Hepatocyte (in vitro differentiated cells): ENCODE results near the gene PI16. TPM values are rescaled to one million over a fixed set of nuclear protein-coding genes. Genes with fewer than 3 reads are reported as not detected.

ENCODE experiments used
- DNase-seq: peaks from one replicate; pipeline ENCODE4 v3.0.0-alpha.2; 2016; ENCODE audit warnings: low spot score
- H2AFZ ChIP-seq: fragments of 200-600 bp; sonication (generic); 2 replicates; pipeline ENCODE4 v1.6.0; 2016; ENCODE audit warnings: antibody characterized with exemption, mild to moderate bottlenecking
- H3K27ac ChIP-seq: fragments of 200-600 bp; sonication (generic); 2 replicates; pipeline ENCODE4 v1.5.1; 2016; ENCODE audit warnings: mild to moderate bottlenecking
- H3K27me3 ChIP-seq: fragments of 200-600 bp; sonication (generic); 2 replicates; pipeline ENCODE4 v1.6.1; 2016
- H3K36me3 ChIP-seq: fragments of 200-600 bp; sonication (generic); replicated peaks from 2 replicates; pipeline ENCODE4 v1.5.1; 2016; ENCODE audit warnings: low read depth; ENCODE audit not compliant: insufficient read depth
- H3K4me1 ChIP-seq: fragments of 200-600 bp; sonication (generic); 2 replicates; pipeline ENCODE4 v1.5.1; 2016; ENCODE audit warnings: mild to moderate bottlenecking, moderate library complexity; ENCODE audit not compliant: insufficient read depth
- H3K4me2 ChIP-seq: fragments of 200-600 bp; sonication (generic); 2 replicates; pipeline ENCODE4 v1.6.0; 2016
- H3K4me3 ChIP-seq: fragments of 200-600 bp; sonication (generic); 2 replicates; pipeline ENCODE4 v1.5.1; 2016; ENCODE audit warnings: mild to moderate bottlenecking
- H3K79me2 ChIP-seq: fragments of 200-600 bp; sonication (generic); 2 replicates; pipeline ENCODE4 v1.6.0; 2017; ENCODE audit warnings: mild to moderate bottlenecking
- H3K9me2 ChIP-seq: fragments of 200-600 bp; sonication (generic); replicated peaks from 2 replicates; pipeline ENCODE4 v1.6.0; 2017; ENCODE audit warnings: mild to moderate bottlenecking; ENCODE audit not compliant: insufficient read depth
- H3K9me3 ChIP-seq: fragments of 200-600 bp; sonication (generic); 2 replicates; pipeline ENCODE4 v1.5.1; 2016; ENCODE audit warnings: low read depth, mild to moderate bottlenecking
- H4K20me1 ChIP-seq: fragments of 200-600 bp; sonication (generic); 2 replicates; pipeline ENCODE4 v1.6.0; 2016; ENCODE audit warnings: mild to moderate bottlenecking; ENCODE audit not compliant: insufficient read depth, poor library complexity, severe bottlenecking
- CTCF ChIP-seq: fragments of 200-600 bp; sonication (generic); IDR thresholded peaks from 2 replicates; pipeline ENCODE4 v1.5.1; 2016; ENCODE audit warnings: antibody characterized with exemption, mild to moderate bottlenecking; ENCODE audit not compliant: poor library complexity
- EZH2 ChIP-seq: fragments of 200-600 bp; sonication (generic); IDR thresholded peaks from 2 replicates; pipeline ENCODE4 v1.6.1; 2016; ENCODE audit warnings: antibody characterized with exemption, mild to moderate bottlenecking, borderline replicate concordance
- EZH2phosphoT487 ChIP-seq: fragments of 200-600 bp; sonication (generic); IDR thresholded peaks from one replicate; pipeline ENCODE4 v1.6.1; 2018; ENCODE audit warnings: antibody characterized with exemption, mild to moderate bottlenecking, low read depth, moderate library complexity; ENCODE audit not compliant: unreplicated experiment, severe bottlenecking
- WGBS: methylation state at CpG from one replicate; pipeline ENCODE4 v1.1.6; 2016; ENCODE audit warnings: low lambda C conversion rate; ENCODE audit errors: missing lambda C conversion rate; 5-methylcytosine and 5-hydroxymethylcytosine counted together
- polyA plus RNA-seq: library from polyadenylated mRNA; unstranded; fragments of >200 nt; fragmentation: Nextera tagmentation; extraction: Ambion mirVana; gene quantifications from 2 replicates; pipeline ENCODE4 v1.2.1, GENCODE V29; 2016
- total RNA-seq: library from RNA; depleted of rRNA; stranded (reverse); fragments of >200 nt; gene quantifications from 2 replicates; pipeline ENCODE4 v1.2.3, GENCODE V29; 2014

Gene PI16
- total and polyA plus RNA-seq, 2 experiments from 2014 or later, result not detected

- Histone ChIP-seq H3K9me3 (no peaks in the 10 kb centered on the region), H3K4me3 (no peak overlapping the region), H3K4me1 (no peaks in the 10 kb centered on the region), H3K36me3 (no peaks in the 10 kb centered on the region), H2AFZ (no peak overlapping the region), H4K20me1 (no peaks in the 10 kb centered on the region), H3K79me2 (no peaks in the 10 kb centered on the region), H3K4me2 (no peak overlapping the region), H3K27ac (no peak overlapping the region), H3K9me2 (no peaks in the 10 kb centered on the region), H3K27me3 (no peaks in the 10 kb centered on the region)
- WGBS, result 92% methylated on average over 13 of the region's 13 CpGs
- TF ChIP-seq EZH2 (no peak), CTCF (no peak), EZH2phosphoT487 (no peak)
- no peak for DNase-seq
Observed at GRCh38 chr6:37005827-37006567, 51.5 kb downstream of the PI16 start.

GRCh38 chr6:37006793-37007339 is 52.3 kb downstream of the PI16 start:
- H3K27ac ChIP-seq, result no peak overlapping the region
- no peaks in the 10 kb centered on the region for H3K9me3 ChIP-seq
- H3K9me2 ChIP-seq, result no peaks in the 10 kb centered on the region
- no peaks in the 10 kb centered on the region for H3K4me1 ChIP-seq
- H3K36me3 ChIP-seq, result no peaks in the 10 kb centered on the region
- H3K27me3 ChIP-seq, result no peaks in the 10 kb centered on the region
- H3K79me2 ChIP-seq, result no peaks in the 10 kb centered on the region
- no peak overlapping the region for H3K4me3 ChIP-seq
- DNase-seq, result no peak
- H2AFZ ChIP-seq, result no peak overlapping the region
- no peaks in the 10 kb centered on the region for H4K20me1 ChIP-seq
- 85% methylated on average over 5 of the region's 5 CpGs for WGBS
- H3K4me2 ChIP-seq, result no peak overlapping the region
- no peak for TF ChIP-seq EZH2phosphoT487
- no peak for TF ChIP-seq CTCF
- no peak for TF ChIP-seq EZH2

GRCh38 chr6:37007340-37008043 is 53.0 kb downstream of the PI16 start:
- Histone ChIP-seq H3K4me3 (no peak overlapping the region), H3K27ac (peak overlapping the region; percentile 15)

More at GRCh38 chr6:37007340-37008043, 53.0 kb downstream of the PI16 start:
- WGBS, result 76% methylated on average over 12 of the region's 12 CpGs
- no peaks in the 10 kb centered on the region for H3K4me1 ChIP-seq
- H3K79me2 ChIP-seq, result no peaks in the 10 kb centered on the region
- H3K4me2 ChIP-seq, result no peak overlapping the region
- H3K9me2 ChIP-seq, result no peaks in the 10 kb centered on the region
- TF ChIP-seq CTCF, result no peak
- no peak for TF ChIP-seq EZH2phosphoT487
- TF ChIP-seq EZH2, result no peak
- H2AFZ ChIP-seq, result no peak overlapping the region
- H3K27me3 ChIP-seq, result no peaks in the 10 kb centered on the region
- H3K36me3 ChIP-seq, result no peaks in the 10 kb centered on the region
- no peaks in the 10 kb centered on the region for H3K9me3 ChIP-seq
- no peaks in the 10 kb centered on the region for H4K20me1 ChIP-seq
- no peak for DNase-seq
